Measurements from ENCODE around the gene TP53AIP1. TPM values are rescaled to one million over a fixed set of nuclear protein-coding genes. Genes with fewer than 3 reads are reported as not detected.

Gene TP53AIP1
- total and polyA plus RNA-seq, 2 experiments from 2014 or later: 0.07 TPM; not detected in 1

DNA sequence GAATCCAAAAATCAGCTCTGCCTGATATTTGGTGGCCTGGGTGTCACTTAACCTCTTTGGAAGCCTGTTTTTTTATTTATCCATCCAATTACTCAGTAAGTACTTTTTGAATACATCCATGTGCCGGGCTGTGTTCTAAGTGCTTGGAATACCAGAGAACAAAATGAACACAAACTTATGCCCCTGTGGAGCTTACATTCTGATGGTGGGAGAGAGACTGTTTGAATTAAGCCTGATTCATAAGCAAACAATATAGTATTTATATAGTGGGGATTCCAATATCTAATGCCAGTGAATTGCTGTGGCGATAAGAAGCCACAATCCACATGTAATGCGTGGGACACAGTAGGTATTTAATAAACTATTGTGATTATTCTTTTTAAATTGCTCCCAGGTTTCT lies 32.1 kb downstream of the TP53AIP1 start (continued):
- TF ChIP-seq, protein P1, sequence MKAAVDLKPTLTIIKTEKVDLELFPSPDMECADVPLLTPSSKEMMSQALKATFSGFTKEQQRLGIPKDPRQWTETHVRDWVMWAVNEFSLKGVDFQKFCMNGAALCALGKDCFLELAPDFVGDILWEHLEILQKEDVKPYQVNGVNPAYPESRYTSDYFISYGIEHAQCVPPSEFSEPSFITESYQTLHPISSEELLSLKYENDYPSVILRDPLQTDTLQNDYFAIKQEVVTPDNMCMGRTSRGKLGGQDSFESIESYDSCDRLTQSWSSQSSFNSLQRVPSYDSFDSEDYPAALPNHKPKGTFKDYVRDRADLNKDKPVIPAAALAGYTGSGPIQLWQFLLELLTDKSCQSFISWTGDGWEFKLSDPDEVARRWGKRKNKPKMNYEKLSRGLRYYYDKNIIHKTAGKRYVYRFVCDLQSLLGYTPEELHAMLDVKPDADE (IDR thresholded peaks at IDR 0.05): no peak
- TF ChIP-seq ZNF114 (CRISPR knock-in tag; IDR thresholded peaks at IDR 0.05): no peak

GRCh38 chr11:128909438-128910125 lies 33.1 kb downstream of the TP53AIP1 start:
- no peak for DNase-seq (ENCODE audit: low spot score)
- H3K36me3 Mint-ChIP-seq (ENCODE audit: low read depth): no peaks in the 10 kb centered on the region; the same call in 2 of the 3 replicates
- no peak for ATAC-seq
- Histone ChIP-seq H3K4me3 (no peak overlapping the region), H4K20me1 (replicated peaks; ENCODE audit: insufficient read depth) (no peaks in the 10 kb centered on the region), H3K4me2 (no peak overlapping the region), H3F3A (replicated peaks; ENCODE audit: low read depth) (0 out of 2 replicates have a peak, but pooled peaks cover 3% of the 10 kb centered on the region), H3K4me1 (ENCODE audit: insufficient read depth) (peaks cover 3% of the 10 kb centered on the region), H3K27ac (ENCODE audit: low read depth) (no peak overlapping the region), H3K9me2 (ENCODE audit: insufficient read depth) (no peaks in the 10 kb centered on the region), H3K79me2 (replicated peaks; ENCODE audit: insufficient read depth) (no peaks in the 10 kb centered on the region), H3K27me3 (ENCODE audit: insufficient read depth) (peaks cover 43% of the 10 kb centered on the region), H2AFZ (no peak overlapping the region), H3K36me3 (ENCODE audit: insufficient read depth) (no peaks in the 10 kb centered on the region)
- peaks cover 10% of the 10 kb centered on the region; the same call in 2 of the 3 replicates for H3K9me3 Mint-ChIP-seq
- peaks cover 33% of the 10 kb centered on the region for H3K27me3 Mint-ChIP-seq (ENCODE audit: insufficient read depth, low read depth, poor library complexity)
- H3K4me3 Mint-ChIP-seq: no peak overlapping the region
- TF ChIP-seq, protein P1 (IDR thresholded peaks at IDR 0.05): no peak
- TF ChIP-seq CREB1 (CRISPR knock-in tag; IDR thresholded peaks at IDR 0.05; ENCODE audit: low read depth): no peak
- no peak for TF ChIP-seq NANOG (IDR thresholded peaks at IDR 0.05; ENCODE audit: borderline replicate concordance)
- H3K4me1 Mint-ChIP-seq: peaks cover 1% of the 10 kb centered on the region
- H3K27ac Mint-ChIP-seq: no peak overlapping the region

GRCh38 chr11:128908391-128909246 lies 34.1 kb downstream of the TP53AIP1 start:
- no peak overlapping the region for H3K4me3 Mint-ChIP-seq
- H4K20me1 ChIP-seq (replicated peaks; ENCODE audit: insufficient read depth): no peaks in the 10 kb centered on the region
- H3K4me1 ChIP-seq (ENCODE audit: insufficient read depth): peaks cover 13% of the 10 kb centered on the region
- H3K4me1 Mint-ChIP-seq: peaks cover 10% of the 10 kb centered on the region
- ATAC-seq: no peak
- H3K27me3 ChIP-seq (ENCODE audit: insufficient read depth): peaks cover 52% of the 10 kb centered on the region
- H3K9me3 Mint-ChIP-seq: peaks cover 10% of the 10 kb centered on the region; the same call in 2 of the 3 replicates
- no peak for DNase-seq (ENCODE audit: low spot score)
- H3K4me2 ChIP-seq: no peak overlapping the region
- no peaks in the 10 kb centered on the region for H3K36me3 ChIP-seq (ENCODE audit: insufficient read depth)
- no peaks in the 10 kb centered on the region; the same call in 2 of the 3 replicates for H3K36me3 Mint-ChIP-seq (ENCODE audit: low read depth)
- no peaks in the 10 kb centered on the region for H3K79me2 ChIP-seq (replicated peaks; ENCODE audit: insufficient read depth)
- H3K27me3 Mint-ChIP-seq (ENCODE audit: insufficient read depth, low read depth, poor library complexity): peaks cover 43% of the 10 kb centered on the region
- H3K27ac ChIP-seq (ENCODE audit: low read depth): no peak overlapping the region
- no peak overlapping the region for H3K4me3 ChIP-seq
- no peaks in the 10 kb centered on the region for H3K9me2 ChIP-seq (ENCODE audit: insufficient read depth)
- no peak overlapping the region for H3K27ac Mint-ChIP-seq
- peaks cover 13% of the 10 kb centered on the region; the same call in 1 of the 2 replicates for H3F3A ChIP-seq (replicated peaks; ENCODE audit: low read depth)
- H2AFZ ChIP-seq: no peak overlapping the region
- TF ChIP-seq, protein P2, sequence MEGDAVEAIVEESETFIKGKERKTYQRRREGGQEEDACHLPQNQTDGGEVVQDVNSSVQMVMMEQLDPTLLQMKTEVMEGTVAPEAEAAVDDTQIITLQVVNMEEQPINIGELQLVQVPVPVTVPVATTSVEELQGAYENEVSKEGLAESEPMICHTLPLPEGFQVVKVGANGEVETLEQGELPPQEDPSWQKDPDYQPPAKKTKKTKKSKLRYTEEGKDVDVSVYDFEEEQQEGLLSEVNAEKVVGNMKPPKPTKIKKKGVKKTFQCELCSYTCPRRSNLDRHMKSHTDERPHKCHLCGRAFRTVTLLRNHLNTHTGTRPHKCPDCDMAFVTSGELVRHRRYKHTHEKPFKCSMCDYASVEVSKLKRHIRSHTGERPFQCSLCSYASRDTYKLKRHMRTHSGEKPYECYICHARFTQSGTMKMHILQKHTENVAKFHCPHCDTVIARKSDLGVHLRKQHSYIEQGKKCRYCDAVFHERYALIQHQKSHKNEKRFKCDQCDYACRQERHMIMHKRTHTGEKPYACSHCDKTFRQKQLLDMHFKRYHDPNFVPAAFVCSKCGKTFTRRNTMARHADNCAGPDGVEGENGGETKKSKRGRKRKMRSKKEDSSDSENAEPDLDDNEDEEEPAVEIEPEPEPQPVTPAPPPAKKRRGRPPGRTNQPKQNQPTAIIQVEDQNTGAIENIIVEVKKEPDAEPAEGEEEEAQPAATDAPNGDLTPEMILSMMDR (conservative IDR thresholded peaks at IDR 0.05; ENCODE audit: low read depth in 2 of 2): no peak
- TF ChIP-seq POLR2AphosphoS5 (IDR thresholded peaks at IDR 0.05; ENCODE audit: low read depth): no peak
- TF ChIP-seq NANOG (IDR thresholded peaks at IDR 0.05; ENCODE audit: borderline replicate concordance): no peak
- TF ChIP-seq ZNF114 (CRISPR knock-in tag; IDR thresholded peaks at IDR 0.05): no peak

Measured in GM23338 (cell line).